ENCODE results near the gene ITGA6.
A peak's percentile ranks its signal among the peaks of the same experiment; 100 is the strongest.

Gene ITGA6

DNA sequence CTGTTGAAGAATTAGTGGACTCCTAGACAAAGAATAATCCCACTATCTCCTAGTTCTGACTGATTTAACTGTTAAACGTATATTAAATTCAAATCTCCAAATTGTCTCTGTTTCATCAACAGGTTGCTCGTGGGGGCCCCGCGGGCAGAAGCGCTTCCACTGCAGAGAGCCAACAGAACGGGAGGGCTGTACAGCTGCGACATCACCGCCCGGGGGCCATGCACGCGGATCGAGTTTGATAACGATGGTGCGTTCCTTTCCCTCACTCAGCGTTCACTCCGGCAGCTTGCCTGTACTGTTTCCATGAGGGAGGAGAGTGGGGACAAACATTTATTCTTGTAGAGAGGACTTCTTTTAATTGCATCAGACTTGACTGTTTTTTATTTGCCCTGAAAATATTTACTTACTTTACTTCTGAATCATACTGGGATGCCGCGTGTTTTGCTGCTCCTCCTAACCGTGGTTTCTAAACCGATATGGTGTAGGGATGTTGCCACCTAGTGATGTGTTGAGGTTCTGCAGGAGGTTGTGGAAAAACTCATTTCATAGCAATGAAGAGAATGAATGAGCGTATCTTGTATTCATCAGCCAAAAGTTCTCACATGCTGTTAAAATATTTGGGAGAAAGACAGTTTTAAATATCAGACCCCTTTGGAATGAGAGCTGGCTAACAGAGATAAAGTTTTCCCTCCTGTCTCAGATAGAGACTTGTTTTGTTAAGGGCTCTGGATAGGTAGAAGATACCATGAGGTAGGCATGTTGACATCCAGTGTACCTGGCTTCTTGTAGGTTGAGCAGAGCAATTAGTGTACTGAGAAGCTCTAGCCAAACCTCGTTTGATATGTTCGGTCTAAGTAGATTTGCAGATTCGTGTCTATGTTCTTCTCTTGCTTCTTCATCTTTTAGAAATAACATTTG is 38.3 kb downstream of the ITGA6 start:
- peak in 4 of 5 experiments; percentile 48 to 80 (median 58) for DNase-seq

DNA sequence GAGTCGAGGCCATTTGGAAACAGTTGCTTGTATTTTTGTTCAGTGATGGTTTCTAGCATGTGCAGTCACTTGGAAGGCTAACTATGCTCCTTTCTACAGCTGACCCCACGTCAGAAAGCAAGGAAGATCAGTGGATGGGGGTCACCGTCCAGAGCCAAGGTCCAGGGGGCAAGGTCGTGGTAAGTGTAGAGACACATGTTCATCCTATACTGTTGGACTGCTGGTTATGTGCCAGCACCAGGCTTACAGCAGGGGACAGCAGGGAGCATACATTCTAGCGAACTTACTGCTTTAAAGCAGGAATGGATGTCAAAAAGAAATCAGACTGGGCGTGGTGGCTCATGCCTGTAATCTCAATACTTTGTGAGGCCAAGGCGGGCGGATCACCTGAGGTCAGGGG is 40.0 kb downstream of the ITGA6 start:
- peak in 1 of 5 experiments; percentile 14 for DNase-seq

DNA sequence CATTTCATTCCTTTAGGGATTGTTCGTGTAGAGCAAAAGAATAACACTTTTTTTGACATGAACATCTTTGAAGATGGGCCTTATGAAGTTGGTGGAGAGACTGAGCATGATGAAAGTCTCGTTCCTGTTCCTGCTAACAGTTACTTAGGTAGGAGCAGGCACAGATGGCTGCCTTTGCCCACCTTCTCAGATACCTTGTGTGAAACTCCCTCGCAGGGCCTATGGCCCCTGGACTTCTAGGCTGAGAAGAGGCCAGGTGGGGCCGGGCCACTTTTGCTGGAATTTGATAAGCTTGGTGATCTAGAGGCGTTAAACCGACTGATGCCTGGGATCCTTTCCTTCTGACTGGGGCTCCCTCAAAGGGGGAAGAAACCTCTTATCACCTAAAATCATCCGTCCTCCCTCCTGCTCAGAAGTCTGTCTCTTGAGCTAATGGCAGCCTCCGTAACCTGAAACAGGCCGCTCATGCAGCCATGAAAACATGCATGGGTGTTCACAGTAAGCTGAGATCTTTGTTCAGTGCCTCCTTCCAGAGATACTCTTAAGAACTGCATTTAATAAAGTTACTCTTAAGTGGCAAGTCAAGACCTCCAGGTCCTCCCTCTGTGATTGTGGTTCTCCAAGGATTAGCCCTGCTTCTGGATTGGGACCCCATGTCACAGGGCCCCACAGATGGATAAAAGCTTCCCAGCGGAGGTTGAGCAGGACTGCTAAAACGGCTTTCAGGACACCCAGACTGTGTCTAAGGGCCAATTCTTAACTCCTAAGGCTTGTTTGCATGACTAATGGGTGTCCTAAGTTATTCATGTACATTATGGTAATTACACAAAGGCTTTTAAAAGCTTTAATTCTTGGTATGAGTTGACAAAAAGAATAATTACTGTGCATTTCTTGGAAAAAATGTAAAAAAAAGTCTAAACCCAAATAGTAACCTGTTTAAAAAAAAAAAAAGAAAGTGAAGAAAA is 43.9 kb downstream of the ITGA6 start:
- DNase-seq: no peak

DNA sequence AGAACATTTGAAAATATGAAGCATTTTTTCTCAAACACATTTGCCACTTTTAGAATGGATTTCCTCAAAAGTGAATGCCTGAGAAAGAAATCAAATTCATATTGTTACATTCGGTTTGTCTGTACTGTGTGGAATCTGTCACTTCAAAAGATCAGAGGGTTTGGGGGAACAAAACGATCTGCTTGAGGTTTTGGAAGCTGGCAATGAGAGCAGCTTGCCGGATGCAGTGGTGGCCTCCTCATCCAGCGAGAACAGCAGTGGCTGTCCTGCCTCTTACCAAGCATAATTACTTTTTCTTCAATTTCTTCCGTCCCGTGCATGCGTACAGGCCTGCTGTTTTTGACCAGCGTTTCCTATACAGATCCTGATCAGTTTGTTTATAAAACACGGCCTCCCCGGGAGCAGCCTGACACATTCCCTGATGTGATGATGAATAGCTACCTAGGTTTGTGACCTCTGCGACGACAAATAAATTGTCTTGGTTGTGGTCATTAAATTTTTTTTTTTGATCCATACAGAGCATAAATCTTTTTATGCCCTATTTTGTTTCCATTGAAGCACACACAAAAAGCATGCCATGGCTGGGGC is 45.2 kb downstream of the ITGA6 start:
- DNase-seq: peak in 1 of 5 experiments; percentile 21

DNA sequence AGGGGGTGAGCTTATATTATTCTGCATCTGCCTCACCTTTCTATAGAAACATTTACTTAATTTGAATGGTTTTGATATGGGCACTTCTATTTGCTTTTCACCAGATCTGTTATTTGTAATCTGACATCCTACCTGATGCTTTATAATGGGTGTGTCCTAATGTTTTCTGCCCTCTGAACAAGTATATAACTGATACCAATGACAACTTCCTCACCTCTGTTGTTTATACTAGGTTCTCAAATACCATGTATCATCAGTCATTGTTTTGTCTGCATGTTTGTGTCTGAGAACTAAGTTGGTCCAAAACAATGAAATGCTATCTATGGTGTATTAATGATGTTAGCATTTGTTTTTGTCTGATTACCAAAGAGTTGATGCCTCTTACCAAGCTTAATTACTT is 45.8 kb downstream of the ITGA6 start:
- no peak for DNase-seq

DNA sequence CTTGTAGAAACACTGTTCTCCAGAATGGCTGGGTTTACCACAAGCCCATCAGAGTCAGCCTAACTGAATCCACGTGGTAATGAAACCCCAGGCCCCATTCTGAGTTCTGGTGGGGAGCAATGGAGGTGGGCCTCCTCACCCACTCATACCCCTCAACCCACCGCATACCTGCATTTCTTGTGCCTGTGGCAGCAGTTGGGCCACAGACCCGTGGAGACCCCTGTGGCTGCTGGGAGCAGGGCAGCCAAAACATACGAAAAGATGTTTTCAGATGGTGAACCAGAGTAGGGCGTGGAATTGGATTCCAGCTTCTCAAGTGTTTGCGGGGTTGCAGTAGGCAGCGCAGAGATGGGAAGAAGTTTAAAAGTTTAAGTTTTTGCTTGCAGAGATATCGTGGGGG is 51.0 kb downstream of the ITGA6 start:
- DNase-seq: no peak

DNA sequence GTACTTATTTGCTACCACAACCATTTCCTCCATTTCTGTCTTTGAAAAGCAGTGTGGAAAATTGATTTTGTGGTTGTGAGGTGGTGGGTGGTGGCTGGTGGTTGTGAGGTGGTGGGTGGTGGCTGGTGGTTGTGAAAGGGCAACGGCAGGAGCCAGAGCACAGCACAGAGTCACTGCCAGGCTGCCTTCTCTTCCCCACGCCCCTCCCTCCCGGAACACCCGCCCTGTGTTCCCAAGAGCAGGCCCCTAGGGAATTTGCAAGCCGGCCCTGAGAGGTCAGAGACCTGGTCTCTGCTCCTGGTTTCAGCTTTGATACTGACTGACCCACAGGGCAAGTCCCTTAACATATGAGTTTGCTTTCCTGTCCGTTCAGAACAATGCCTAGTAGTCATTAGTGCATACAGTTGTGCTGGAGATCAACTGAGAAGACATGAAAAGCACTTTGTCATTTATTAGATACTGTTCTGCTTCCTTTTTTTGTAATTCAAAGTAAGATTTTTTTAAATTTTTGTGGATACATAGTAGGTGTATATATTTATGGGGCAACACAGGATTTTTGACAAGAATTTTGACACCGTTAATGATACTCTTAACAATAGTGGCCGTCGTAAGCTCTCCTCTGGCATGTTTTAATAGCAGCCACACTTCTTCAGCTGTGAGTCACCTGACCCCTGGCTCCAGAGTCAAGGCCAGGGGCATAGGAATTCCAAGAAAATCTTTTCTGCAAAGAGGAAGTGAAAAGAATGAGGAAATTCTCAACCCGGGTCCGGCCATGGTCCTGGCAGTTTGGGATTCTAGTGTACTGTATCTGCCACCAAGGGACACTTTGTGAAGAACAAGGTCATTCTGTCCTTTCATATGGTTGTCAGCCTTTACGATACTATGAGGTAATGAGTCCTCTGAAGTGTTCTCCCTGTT is 53.2 kb downstream of the ITGA6 start:
- peak in 1 of 5 experiments; percentile 12 for DNase-seq

DNA sequence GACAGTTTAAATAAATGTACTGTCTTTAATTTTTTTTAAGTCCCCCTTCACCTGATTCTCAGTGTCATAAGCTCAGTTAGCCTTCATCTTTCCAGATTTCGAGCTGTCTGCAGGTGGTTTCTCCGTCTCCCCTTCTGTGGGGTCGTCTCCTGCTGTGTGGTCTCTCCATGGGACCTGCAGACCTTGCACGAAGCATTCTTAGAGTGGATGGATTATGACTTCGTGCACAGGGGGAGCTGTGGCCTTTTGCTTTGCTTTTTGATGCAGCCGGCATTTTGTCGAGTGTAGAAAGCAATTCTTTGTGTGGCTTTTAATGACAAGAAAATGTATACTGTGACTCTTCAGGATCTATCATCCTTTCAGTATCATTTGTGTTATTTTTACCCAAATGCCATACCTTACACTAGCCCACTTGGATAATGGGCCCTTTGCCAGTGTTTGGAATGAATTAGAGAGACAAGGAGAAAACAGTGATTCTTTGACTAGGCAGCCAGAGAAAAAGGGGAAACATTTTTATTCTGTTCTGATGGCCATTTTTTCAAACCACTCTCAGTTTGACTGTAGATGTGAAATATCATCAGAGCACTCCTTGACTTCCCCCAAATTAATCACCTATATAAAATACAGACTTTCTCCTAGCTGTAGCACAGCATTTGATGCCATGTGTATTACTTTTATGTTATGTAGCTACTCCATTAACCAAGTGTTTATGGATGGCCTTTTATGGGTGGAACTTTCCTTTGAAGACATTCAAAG is 54.3 kb downstream of the ITGA6 start:
- DNase-seq: no peak

DNA sequence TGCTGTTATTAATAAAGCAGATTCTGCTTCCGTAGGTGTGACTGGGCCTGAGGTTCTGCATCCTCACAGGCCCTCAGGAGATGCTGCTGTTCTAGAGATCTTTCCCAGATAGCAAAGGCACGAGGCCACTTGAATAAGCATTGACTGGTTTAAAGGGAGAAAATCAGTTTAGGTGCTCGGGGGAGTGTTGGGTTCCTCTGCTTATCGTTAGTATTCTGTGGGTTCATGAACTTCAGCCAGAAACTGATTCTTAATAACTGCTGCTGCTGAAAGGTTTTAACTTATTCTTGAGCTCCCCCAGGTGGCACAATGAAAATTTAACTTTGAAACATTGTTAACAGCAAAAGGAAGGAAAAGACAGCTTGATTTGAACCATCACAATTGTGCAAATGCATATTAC is 56.9 kb downstream of the ITGA6 start:
- peak in 1 of 5 experiments; percentile 44 for DNase-seq

DNA sequence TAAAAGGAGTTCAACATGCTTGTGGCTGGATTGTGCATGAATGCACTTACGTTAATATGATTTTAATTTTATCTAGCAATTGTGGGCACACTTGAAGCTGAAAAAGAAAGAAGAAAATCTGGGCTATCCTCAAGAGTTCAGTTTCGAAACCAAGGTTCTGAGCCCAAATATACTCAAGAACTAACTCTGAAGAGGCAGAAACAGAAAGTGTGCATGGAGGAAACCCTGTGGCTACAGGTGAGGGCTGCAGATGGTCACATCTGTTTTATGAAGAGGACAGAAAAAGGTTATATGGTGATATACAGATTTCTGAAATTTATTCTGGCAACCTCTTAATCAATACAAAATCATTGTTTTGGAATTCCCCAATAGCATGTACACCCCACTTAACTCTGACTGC is 57.3 kb downstream of the ITGA6 start:
- DNase-seq: no peak

DNA sequence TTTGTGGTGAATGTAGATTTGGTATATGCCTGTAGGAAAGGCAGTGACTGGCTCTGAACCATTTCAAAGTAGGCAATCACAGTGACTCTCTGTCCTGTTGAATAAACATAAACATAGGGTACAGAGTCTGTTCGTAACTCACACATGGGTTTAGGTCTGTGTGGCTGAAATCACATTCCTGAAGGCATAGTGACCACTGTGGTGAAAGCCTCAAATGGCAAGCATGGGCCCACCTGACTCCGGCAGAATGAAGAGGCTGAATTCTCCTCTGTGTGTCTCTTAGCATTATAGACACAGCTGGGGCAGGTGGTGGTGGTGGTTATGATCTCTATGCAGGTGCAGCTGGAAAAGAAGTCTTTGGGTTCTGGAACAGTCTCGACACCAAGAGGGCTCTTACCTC is 61.2 kb downstream of the ITGA6 start:
- DNase-seq: no peak

DNA sequence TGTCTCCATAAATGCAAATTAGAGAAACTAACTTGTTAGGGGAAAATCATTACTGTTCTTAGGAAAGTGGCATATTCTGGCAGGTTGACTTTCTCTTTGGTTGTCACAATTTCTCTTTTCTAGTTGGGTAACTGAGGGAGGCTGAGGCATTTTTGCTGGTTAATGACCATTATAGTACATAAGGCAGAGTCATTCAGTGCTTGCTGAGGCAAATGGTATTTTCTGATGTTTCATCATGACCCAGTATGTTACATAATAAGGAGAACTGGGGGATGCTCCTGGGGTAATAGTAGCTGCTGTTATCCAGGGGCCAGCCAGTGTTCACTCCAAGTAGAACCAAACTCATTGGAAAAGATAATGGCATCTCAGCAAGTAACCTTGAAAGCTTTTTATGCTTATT is 62.3 kb downstream of the ITGA6 start:
- DNase-seq: no peak

DNA sequence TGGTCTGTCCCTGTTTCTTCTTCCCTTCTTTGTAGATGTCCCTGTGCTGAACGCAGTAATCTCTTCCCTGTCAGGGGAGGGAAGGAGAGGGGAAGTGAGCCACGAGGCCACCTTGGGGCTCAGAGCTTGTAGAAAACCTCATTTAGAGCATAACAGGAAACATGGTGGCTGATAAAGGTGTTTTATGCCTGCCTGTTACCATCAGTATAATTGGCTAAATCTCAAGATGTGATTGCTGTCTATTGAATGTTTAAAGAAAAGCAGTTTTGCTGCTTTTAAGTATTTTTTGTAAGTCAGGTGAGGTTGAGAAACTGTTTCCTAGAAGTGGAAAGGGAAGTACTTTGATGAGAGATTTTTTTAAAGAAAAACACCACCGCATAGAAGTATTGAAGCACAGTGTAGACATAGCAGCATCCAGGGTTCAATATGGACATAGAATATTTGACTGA is 68.8 kb downstream of the ITGA6 start:
- DNase-seq: peak in 2 of 5 experiments; percentile 11 to 62

DNA sequence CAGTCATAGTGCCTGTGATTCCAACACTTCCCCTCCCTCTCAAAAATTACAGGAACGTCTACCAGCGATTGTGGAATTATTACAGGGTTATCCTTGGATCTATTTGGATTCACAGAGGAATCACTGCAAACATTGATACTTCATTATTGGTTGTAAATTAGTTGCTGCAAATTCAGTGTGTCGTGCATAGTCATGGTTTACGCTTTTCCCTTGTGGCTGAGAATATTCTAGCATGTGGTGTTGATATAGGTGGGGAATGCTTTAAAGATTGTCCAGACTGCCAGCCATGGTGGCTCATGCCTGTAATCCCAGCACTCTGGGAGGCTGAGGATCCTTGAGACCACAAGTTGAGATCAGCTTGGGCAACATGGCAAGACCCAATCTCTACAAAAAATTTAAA is 79.8 kb downstream of the ITGA6 start:
- no peak for DNase-seq

DNA sequence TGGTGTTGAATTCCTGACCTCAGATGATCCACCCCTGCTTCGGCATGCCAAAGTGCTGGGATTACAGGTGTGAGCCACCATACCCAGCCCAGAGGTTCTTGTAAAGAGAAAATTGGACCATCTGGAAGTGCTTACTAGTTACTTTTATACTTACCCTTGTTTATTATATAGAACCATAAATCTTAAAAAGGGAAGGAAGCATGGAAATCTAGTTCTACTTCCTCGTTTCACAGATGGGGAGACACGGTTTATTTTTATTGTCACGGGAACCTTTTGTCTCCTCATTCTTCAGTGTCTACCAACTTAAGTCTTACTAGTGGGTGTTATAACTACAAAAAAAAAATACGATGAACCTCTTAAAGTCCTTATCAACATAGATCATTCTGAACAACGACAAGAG is 82.7 kb downstream of the ITGA6 start:
- no peak for DNase-seq

DNA sequence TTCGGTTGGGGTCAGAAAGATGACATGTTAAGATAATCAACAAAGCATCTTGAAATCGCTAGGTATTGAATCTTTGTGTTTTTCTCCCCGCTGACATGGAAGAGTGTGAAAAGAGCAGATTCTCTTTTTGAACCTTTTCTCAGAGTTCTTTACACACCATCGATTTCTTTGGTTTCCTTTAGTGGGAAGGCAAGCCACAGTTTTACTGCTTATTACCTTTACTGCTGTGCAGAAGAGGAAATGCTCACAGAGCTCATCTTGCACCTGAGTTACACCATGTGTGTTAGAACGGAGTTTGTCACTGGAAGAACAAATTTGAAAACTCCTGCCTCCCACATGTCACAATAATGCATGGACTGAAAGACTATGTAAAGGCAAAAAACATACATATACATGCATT is 83.2 kb downstream of the ITGA6 start:
- no peak for DNase-seq

DNA sequence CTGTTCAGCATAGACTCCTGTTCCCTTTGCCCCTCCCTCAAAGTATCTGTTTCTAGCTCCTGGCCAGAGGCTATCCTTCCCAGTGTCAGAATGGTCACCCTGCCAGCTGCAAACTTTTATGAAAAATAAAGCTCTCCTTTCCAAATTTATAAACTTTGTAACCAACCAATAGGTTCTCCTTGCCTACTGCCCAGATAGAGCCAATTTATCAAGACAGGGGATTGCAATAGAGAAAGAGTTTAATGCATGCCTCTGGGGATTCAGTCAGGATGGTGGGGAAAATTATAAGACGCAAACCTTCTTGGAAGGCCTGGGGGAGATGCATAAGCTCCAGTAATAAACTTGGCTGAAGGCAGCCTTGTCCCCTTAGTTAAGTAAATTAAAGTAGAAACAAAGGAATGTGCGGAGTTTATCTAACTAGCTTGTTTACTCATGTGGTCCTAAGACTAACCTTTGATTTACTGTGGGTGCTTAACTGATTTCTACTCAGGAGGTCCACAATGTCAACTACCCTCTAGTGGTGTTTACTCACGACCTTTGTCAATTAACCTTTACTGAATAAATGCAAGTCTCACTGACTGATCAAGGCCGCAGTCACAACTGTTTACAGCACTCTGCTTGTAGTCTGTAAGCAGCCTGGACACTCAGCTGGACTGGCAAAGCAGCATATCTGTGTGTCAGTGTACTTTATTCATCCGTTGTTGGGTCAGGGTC is 85.6 kb downstream of the ITGA6 start:
- DNase-seq: no peak

DNA sequence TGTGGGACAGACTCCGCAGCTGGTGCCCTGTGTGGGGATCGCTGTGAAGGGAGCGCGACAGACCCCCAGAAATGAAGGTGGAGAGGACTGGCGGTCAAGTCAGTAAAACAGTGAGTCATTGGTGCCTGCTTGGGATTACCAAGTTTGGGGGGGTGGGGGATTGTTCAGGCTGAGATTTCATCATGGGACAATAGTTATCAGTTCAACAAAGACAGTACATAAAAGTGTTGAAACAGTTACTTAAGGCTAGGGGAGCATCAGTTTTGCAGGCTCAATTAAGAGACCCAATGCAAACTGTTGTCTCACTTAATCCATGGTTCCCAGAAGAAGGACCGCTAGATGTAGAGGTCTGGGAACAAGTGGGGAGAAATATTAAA is 86.1 kb downstream of the ITGA6 start:
- no peak for DNase-seq

DNA sequence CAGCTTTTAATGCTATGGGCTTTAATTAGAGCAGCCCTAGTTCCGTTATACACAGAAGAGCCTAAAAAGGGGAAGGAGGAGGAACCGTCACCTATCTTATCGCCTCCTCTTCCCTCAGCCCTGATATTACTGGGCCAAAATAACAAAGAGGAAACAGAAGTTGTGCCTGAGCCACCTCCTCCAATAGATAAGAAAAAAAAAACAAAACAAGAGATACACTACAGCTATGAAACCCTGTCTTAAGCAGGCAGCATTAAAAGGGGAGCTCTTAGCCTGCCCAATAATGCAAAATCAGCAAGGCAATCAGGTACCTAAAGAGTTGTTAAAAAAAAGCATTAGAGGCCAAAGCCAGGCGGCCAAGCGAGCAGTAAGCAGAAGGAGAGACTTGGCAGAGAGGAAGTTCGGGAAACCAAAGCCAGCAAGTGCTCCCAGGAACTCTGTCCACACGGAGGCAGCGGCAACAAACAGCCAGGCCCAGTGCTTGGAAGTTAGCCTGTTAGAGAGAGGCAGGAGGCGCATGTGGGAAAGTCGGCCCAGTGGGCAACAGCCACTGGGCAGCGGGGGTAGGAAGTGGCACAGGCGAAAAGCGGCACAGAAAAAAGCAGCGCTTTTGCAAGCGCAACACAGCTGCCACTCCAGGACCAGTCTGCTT is 86.7 kb downstream of the ITGA6 start:
- no peak for DNase-seq

DNA sequence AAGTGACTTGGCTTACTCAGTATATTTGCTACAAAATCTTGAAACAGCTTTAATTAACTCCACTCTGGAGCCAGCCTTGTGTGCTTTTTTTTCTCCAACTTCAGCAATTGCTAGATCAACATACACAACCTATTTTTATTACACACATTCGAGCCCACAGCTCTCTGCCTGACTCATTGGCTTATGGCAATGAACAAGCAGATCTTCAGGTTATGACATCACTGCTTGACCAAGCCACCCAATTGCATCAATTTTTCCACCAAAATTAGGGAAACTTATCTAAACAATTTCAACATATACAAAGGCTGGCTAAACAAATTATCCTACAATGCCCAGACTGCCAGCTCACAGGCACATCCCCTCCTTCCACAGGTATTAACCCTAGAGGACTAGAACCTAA is 88.9 kb downstream of the ITGA6 start:
- DNase-seq: no peak

Data from T-helper 2 cell (primary cell).